Cardiac fibroblast (primary cell): ENCODE results near the gene ANAPC10.

ENCODE experiments used
- DNase-seq, 2 donors: peaks; one replicate each; pipeline versions ENCODE4 v3.0.0 to v3.0.0-alpha.2; 2010; ENCODE audit warnings: low read depth in 2 of 2
- H3K4me3 ChIP-seq, 2 donors: replicated peaks in 1 of 2; 1 replicate in 1 of 2; 2 replicates in 1 of 2; pipeline ENCODE4 v1.5.1; 2011; ENCODE audit warnings: low read depth in 2 of 2, low read length in 2 of 2, mild to moderate bottlenecking in 2 of 2, moderate library complexity in 1 of 2
- CTCF ChIP-seq: IDR thresholded peaks from one replicate; pipeline ENCODE4 v1.5.1; 2011; ENCODE audit warnings: low read depth, mild to moderate bottlenecking, low read length, inconsistent platforms

The ANAPC10 gene

GRCh38 chr4:145075742-145076468 lies 22.1 kb downstream of the ANAPC10 start:
- no peak for DNase-seq
- TF ChIP-seq CTCF, result no peak
- H3K4me3 ChIP-seq, result no peak overlapping the region

GRCh38 chr4:145071560-145071959 lies 26.4 kb downstream of the ANAPC10 start:
- no peak overlapping the region for H3K4me3 ChIP-seq
- DNase-seq, result no peak
- no peak for TF ChIP-seq CTCF

- H3K4me3 ChIP-seq, result no peak overlapping the region
- peak in 1 of 2 donors; percentile 72 for DNase-seq
- no peak for TF ChIP-seq CTCF
Measured at GRCh38 chr4:145069361-145069760, 28.6 kb downstream of the ANAPC10 start.

GRCh38 chr4:145066063-145066501 lies 31.9 kb downstream of the ANAPC10 start:
- DNase-seq, result peak in 1 of 2 donors; percentile 15

GRCh38 chr4:145061318-145061920 lies 36.6 kb downstream of the ANAPC10 start:
- peak; percentile 23 for TF ChIP-seq CTCF
- DNase-seq, result peak; percentile 79 to 82
- H3K4me3 ChIP-seq, result no peak overlapping the region

More at GRCh38 chr4:145066063-145066501, 31.9 kb downstream of the ANAPC10 start:
- TF ChIP-seq CTCF, result no peak
- H3K4me3 ChIP-seq, result no peak overlapping the region

- no peak for TF ChIP-seq CTCF
- DNase-seq, result no peak
- H3K4me3 ChIP-seq, result no peak overlapping the region
Measured at GRCh38 chr4:145058256-145058655, 39.7 kb downstream of the ANAPC10 start.
